ENCODE measurements around the gene SLC26A1. TPM values are rescaled to one million over a fixed set of nuclear protein-coding genes. Genes with fewer than 3 reads are reported as not detected.

Gene SLC26A1
- total RNA-seq (0.32 TPM in 1 of 2 replicates, not detected in the other), polyA plus RNA-seq (0.06 and 0.10 TPM in 2 replicates), polyA minus RNA-seq (not detected in 2 replicates), Bru-seq, nascent RNA (percentile 40 among the genes with signal in this experiment), BruChase-seq, experiment 1, labeled RNA remaining after a 6-hour chase (percentile 34 among the genes with signal in this experiment), BruChase-seq, experiment 2, labeled RNA remaining after a 2-hour chase (percentile 33 among the genes with signal in this experiment)
- polyA plus RNA-seq (2011; cell fraction: cytosol; rRNA removed): 0.07 TPM in 1 of 2 replicates, not detected in the other
- 0.14 TPM in 1 of 2 replicates, not detected in the other for polyA plus RNA-seq (2011; cell fraction: nucleus; rRNA removed)
- polyA plus RNA-seq (2012): 1.00 and 1.9 TPM in 2 replicates
- polyA minus RNA-seq (2011; cell fraction: cytosol; rRNA and poly(A)+ RNA removed): 0.41 TPM
- polyA minus RNA-seq (2011; cell fraction: nucleus; rRNA and poly(A)+ RNA removed): not detected in 2 replicates
- long read RNA-seq, partial matches to known transcripts: 0 of 2 reads
- long read RNA-seq, other reads (novel, unspliced or antisense): 2 of 2 reads

GRCh38 chr4:993111-994029 lies at the start of gene SLC26A1:
SLC26A1 (minus strand) TSS chr4:993404; CDS start chr4:991703, 1,701 bp downstream.
- H3K4me2 ChIP-seq (ENCODE audit: insufficient read depth, low read length): no peak within 1 kb of the TSS
- no peak for TF ChIP-seq MAX (IDR thresholded peaks at IDR 0.05; ENCODE audit: insufficient read depth, insufficient read length)
- TF ChIP-seq EZH2 (IDR thresholded peaks at IDR 0.05; ENCODE audit: borderline replicate concordance, low read depth, low read length, severe bottlenecking): no peak
- no peak for TF ChIP-seq POLR2AphosphoS5 (IDR thresholded peaks at IDR 0.05; ENCODE audit: insufficient read depth, low read depth, low read length)
- no peak for TF ChIP-seq MYC (IDR thresholded peaks at IDR 0.05; ENCODE audit: low read depth, low read length)
- TF ChIP-seq GATA2 (IDR thresholded peaks at IDR 0.05; ENCODE audit: insufficient read depth, insufficient read length, low read depth, low read length): no peak
- no peak for TF ChIP-seq CTCF (IDR thresholded peaks at IDR 0.05; ENCODE audit: extremely low read depth in 1 of 2, insufficient read depth in 1 of 2, low read depth in 1 of 2, low read length in 2 of 2)
- no peak for TF ChIP-seq POLR2A (IDR thresholded peaks at IDR 0.05; ENCODE audit: low read depth, low read length)
- TF ChIP-seq JUN (IDR thresholded peaks at IDR 0.05; ENCODE audit: borderline replicate concordance, insufficient read depth, insufficient read length, low read depth): no peak
- no peak for TF ChIP-seq FOS (IDR thresholded peaks at IDR 0.05; ENCODE audit: borderline replicate concordance, insufficient read depth, low read length)
- POLR2A ChIA-PET: no interaction called here
- CTCF ChIA-PET: no interaction called here
- no peaks in the 10 kb centered on the region for H3K9me1 ChIP-seq (replicated peaks; ENCODE audit: control insufficient read depth, extremely low read depth, insufficient read depth, low read length)
- no TSS peak for BruUV-seq (replicated peaks)
- H3K27me3 ChIP-seq (ENCODE audit: control insufficient read depth in 2 of 2, insufficient read depth in 2 of 2, low read length in 2 of 2): peaks cover 12 to 18% of the 10 kb centered on the region in 2 experiments
- H2AFZ ChIP-seq (ENCODE audit: low read depth, low read length): peak within 1 kb of the TSS; percentile 4
- H3K9ac ChIP-seq (replicated peaks; ENCODE audit: extremely low read depth, insufficient read depth, low read length): peak within 1 kb of the TSS; percentile 13
- H3K79me2 ChIP-seq (ENCODE audit: control insufficient read depth, insufficient read depth, low read length): no peaks in the 10 kb centered on the region
- FAIRE-seq (no peak), DNase-seq (ENCODE audit: low read depth, low spot score) (no peak)
- peaks cover 3% of the 10 kb centered on the region for H3K4me1 ChIP-seq (ENCODE audit: control insufficient read depth, extremely low read depth, insufficient read depth, low read length)
- peaks cover 0 to 2% of the 10 kb centered on the region in 2 experiments for H3K36me3 ChIP-seq (ENCODE audit: control insufficient read depth in 2 of 2, extremely low read depth in 1 of 2, insufficient read depth in 2 of 2, low read length in 2 of 2)
- H3K9me3 ChIP-seq (replicated peaks; ENCODE audit: control insufficient read depth, insufficient read depth, low read length): no peaks in the 10 kb centered on the region
- H4K20me1 ChIP-seq (replicated peaks; ENCODE audit: control insufficient read depth, extremely low read depth, insufficient read depth, low read length): no peaks in the 10 kb centered on the region
- peak within 1 kb of the TSS; percentile 55 for H3K27ac ChIP-seq (ENCODE audit: insufficient read depth, low read depth, low read length)
- intact Hi-C loops (cut with micrococcal nuclease) (no loop called here), dilution Hi-C loops (cut with MboI; ENCODE audit: extremely low pct_ligation_motif_present, low sequenced_read_pairs) (no loop called here)
- H3K4me3 ChIP-seq (replicated peaks in 1 of 3; ENCODE audit: insufficient read depth in 1 of 3, low read depth in 1 of 3, low read length in 3 of 3): no peak within 1 kb of the TSS

Data from endothelial cell of umbilical vein (primary cell).